Measurements from ENCODE around the gene PPM1H.

- TF ChIP-seq POLR2A (IDR thresholded peaks at IDR 0.05) = no peak
- TF ChIP-seq, protein P1, sequence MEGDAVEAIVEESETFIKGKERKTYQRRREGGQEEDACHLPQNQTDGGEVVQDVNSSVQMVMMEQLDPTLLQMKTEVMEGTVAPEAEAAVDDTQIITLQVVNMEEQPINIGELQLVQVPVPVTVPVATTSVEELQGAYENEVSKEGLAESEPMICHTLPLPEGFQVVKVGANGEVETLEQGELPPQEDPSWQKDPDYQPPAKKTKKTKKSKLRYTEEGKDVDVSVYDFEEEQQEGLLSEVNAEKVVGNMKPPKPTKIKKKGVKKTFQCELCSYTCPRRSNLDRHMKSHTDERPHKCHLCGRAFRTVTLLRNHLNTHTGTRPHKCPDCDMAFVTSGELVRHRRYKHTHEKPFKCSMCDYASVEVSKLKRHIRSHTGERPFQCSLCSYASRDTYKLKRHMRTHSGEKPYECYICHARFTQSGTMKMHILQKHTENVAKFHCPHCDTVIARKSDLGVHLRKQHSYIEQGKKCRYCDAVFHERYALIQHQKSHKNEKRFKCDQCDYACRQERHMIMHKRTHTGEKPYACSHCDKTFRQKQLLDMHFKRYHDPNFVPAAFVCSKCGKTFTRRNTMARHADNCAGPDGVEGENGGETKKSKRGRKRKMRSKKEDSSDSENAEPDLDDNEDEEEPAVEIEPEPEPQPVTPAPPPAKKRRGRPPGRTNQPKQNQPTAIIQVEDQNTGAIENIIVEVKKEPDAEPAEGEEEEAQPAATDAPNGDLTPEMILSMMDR (IDR thresholded peaks at IDR 0.05) = no peak
These were observed 158.0 kb downstream of the PPM1H start for GRCh38 chr12:62776997-62777396.
